Superior temporal gyrus (tissue), 1 donor: Measurements from ENCODE around the gene SCAPER.

ENCODE experiments used
- DNase-seq: peaks from one replicate; pipeline ENCODE4 v3.0.0-alpha.2; 2016; ENCODE audit errors: extremely low spot score

The SCAPER gene

GRCh38 chr15:76429661-76430060, 475.5 kb downstream of the SCAPER start:
- no peak for DNase-seq

GRCh38 chr15:76426941-76427340, 478.2 kb downstream of the SCAPER start:
- no peak for DNase-seq

- DNase-seq: no peak
These were observed 486.6 kb downstream of the SCAPER start for GRCh38 chr15:76418352-76419140.

GRCh38 chr15:76401285-76401684, 503.9 kb downstream of the SCAPER start:
- DNase-seq: no peak

- DNase-seq: no peak
These were observed 506.6 kb downstream of the SCAPER start for GRCh38 chr15:76398317-76399104.

GRCh38 chr15:76393614-76394013, 511.5 kb downstream of the SCAPER start:
- DNase-seq: no peak

GRCh38 chr15:76391847-76392246, 513.3 kb downstream of the SCAPER start:
- DNase-seq: no peak

GRCh38 chr15:76391309-76391708, 513.8 kb downstream of the SCAPER start:
- no peak for DNase-seq

GRCh38 chr15:76390571-76390970, 514.6 kb downstream of the SCAPER start:
- no peak for DNase-seq

- DNase-seq: no peak
These were observed 518.2 kb downstream of the SCAPER start for GRCh38 chr15:76386926-76387325.

- no peak for DNase-seq
These were observed 519.0 kb downstream of the SCAPER start for GRCh38 chr15:76386178-76386577.

GRCh38 chr15:76384409-76384808, 520.7 kb downstream of the SCAPER start:
- no peak for DNase-seq

GRCh38 chr15:76382987-76383728, 522.0 kb downstream of the SCAPER start:
- DNase-seq: no peak

- DNase-seq: no peak
These were observed 523.8 kb downstream of the SCAPER start for GRCh38 chr15:76381366-76381765.

GRCh38 chr15:76380249-76380648, 524.9 kb downstream of the SCAPER start:
- DNase-seq: no peak

GRCh38 chr15:76378691-76379090, 526.4 kb downstream of the SCAPER start:
- DNase-seq: no peak

- no peak for DNase-seq
These were observed 527.4 kb downstream of the SCAPER start for GRCh38 chr15:76377751-76378150.

- no peak for DNase-seq
These were observed 527.9 kb downstream of the SCAPER start for GRCh38 chr15:76377217-76377616.

GRCh38 chr15:76376816-76377215, 528.3 kb downstream of the SCAPER start:
- no peak for DNase-seq

GRCh38 chr15:76376029-76376428, 529.1 kb downstream of the SCAPER start:
- DNase-seq: no peak

GRCh38 chr15:76368122-76368621, 537.0 kb downstream of the SCAPER start:
- no peak for DNase-seq

- no peak for DNase-seq
These were observed 538.4 kb downstream of the SCAPER start for GRCh38 chr15:76366714-76367113.
